GM12801 (cell line): ENCODE measurements around the gene CNTN3.

Experiments
- TF ChIP-seq, protein P1 (sequence below): IDR thresholded peaks from one replicate; pipeline ENCODE4 v1.5.1; 2011; ENCODE audit warnings: control low read depth; ENCODE audit not compliant: insufficient read length; ENCODE audit errors: extremely low read depth

Gene CNTN3

DNA sequence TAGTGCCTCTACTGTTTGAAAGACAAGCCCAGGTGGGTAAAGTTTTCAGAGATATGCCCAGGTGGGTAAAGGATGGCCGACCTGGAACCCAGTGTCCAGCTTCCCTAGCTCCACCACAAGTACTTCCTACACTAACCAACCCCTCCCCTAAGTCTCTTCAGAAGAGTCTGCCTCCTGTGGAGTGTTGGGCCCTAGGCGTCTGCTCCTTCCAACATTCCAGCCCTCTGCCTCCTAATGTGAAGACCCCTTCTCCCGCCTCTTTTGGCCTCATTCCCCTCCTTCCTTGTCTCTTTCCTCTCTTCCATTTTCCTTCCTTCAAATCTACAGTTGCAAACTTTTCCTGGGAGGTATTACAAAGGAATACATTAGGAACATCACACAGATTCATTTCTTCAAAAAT lies 38.6 kb downstream of the CNTN3 start:
- TF ChIP-seq, protein P1, sequence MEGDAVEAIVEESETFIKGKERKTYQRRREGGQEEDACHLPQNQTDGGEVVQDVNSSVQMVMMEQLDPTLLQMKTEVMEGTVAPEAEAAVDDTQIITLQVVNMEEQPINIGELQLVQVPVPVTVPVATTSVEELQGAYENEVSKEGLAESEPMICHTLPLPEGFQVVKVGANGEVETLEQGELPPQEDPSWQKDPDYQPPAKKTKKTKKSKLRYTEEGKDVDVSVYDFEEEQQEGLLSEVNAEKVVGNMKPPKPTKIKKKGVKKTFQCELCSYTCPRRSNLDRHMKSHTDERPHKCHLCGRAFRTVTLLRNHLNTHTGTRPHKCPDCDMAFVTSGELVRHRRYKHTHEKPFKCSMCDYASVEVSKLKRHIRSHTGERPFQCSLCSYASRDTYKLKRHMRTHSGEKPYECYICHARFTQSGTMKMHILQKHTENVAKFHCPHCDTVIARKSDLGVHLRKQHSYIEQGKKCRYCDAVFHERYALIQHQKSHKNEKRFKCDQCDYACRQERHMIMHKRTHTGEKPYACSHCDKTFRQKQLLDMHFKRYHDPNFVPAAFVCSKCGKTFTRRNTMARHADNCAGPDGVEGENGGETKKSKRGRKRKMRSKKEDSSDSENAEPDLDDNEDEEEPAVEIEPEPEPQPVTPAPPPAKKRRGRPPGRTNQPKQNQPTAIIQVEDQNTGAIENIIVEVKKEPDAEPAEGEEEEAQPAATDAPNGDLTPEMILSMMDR: no peak

GRCh38 chr3:74571118-74571517 lies 43.3 kb downstream of the CNTN3 start:
- TF ChIP-seq, protein P1: no peak
